MM.1S (cell line): ENCODE measurements around the gene RAMP3.

Source experiments
- DNase-seq: peaks from one replicate; pipeline ENCODE4 v3.0.0-alpha.2; 2015
- H2AFZ ChIP-seq: fragments of 300-600 bp; sonication (generic); 2 replicates; pipeline ENCODE4 v1.6.0; 2016; ENCODE audit warnings: antibody characterized with exemption, low read length
- H3F3A ChIP-seq: fragments of 300-600 bp; sonication (generic); 2 replicates; pipeline ENCODE4 v1.6.1; 2016; ENCODE audit warnings: mild to moderate bottlenecking, antibody characterized with exemption, low read length, moderate library complexity, mixed read lengths; ENCODE audit not compliant: insufficient read depth
- H3K27ac ChIP-seq: fragments of 300-600 bp; sonication (generic); 2 replicates; pipeline ENCODE4 v1.5.1; 2016; ENCODE audit warnings: mild to moderate bottlenecking, low read length
- H3K27me3 ChIP-seq: fragments of 300-600 bp; sonication (generic); replicated peaks from 2 replicates; pipeline ENCODE4 v1.6.0; 2016; ENCODE audit warnings: low read length; ENCODE audit not compliant: insufficient read depth
- H3K36me3 ChIP-seq: fragments of 300-600 bp; sonication (generic); replicated peaks from 2 replicates; pipeline ENCODE4 v1.6.1; 2016; ENCODE audit warnings: mild to moderate bottlenecking, low read length, mixed read lengths; ENCODE audit not compliant: insufficient read depth
- H3K4me1 ChIP-seq: fragments of 300-600 bp; sonication (generic); 2 replicates; pipeline ENCODE4 v1.6.1; 2016; ENCODE audit warnings: low read length, mixed read lengths
- H3K4me2 ChIP-seq: fragments of 300-600 bp; sonication (generic); 2 replicates; pipeline ENCODE4 v1.6.0; 2016; ENCODE audit warnings: low read depth, low read length
- H3K4me3 ChIP-seq: fragments of 300-600 bp; sonication (generic); 2 replicates; pipeline ENCODE4 v1.5.1; 2016; ENCODE audit warnings: low read length, mixed read lengths
- H3K79me2 ChIP-seq: fragments of 300-600 bp; sonication (generic); 2 replicates; pipeline ENCODE4 v1.6.1; 2016; ENCODE audit warnings: mixed run types, low read length, mixed read lengths
- H3K9ac ChIP-seq: fragments of 300-600 bp; sonication (generic); 2 replicates; pipeline ENCODE4 v1.6.1; 2016; ENCODE audit warnings: low read length, mixed read lengths
- H3K9me2 ChIP-seq: fragments of 300-600 bp; sonication (generic); replicated peaks from 2 replicates; pipeline ENCODE4 v1.6.1; 2016; ENCODE audit warnings: mild to moderate bottlenecking, low read length, mixed read lengths; ENCODE audit not compliant: insufficient read depth
- H3K9me3 ChIP-seq: fragments of 300-600 bp; sonication (generic); replicated peaks from 2 replicates; pipeline ENCODE4 v1.6.1; 2016; ENCODE audit warnings: mild to moderate bottlenecking, low read length, mixed read lengths; ENCODE audit not compliant: insufficient read depth
- H4K20me1 ChIP-seq: fragments of 300-600 bp; sonication (generic); 2 replicates; pipeline ENCODE4 v1.6.1; 2016; ENCODE audit warnings: mild to moderate bottlenecking, low read length, moderate library complexity, mixed read lengths; ENCODE audit not compliant: insufficient read depth
- EZH2 ChIP-seq: fragments of 300-600 bp; sonication (generic); optimal IDR thresholded peaks from 2 replicates; pipeline ENCODE3; 2017; ENCODE audit warnings: low read depth, mild to moderate bottlenecking, antibody characterized with exemption, low read length, mixed read lengths
- EZH2phosphoT487 ChIP-seq: fragments of 300-600 bp; sonication (generic); IDR thresholded peaks from 2 replicates; pipeline ENCODE4 v1.6.1; 2018; ENCODE audit warnings: antibody characterized with exemption, low read length
- TF ChIP-seq, protein P1 (sequence below): fragments of 300-600 bp; sonication (generic); IDR thresholded peaks from 2 replicates; pipeline ENCODE4 v1.5.1; 2016; ENCODE audit warnings: antibody characterized with exemption, low read length, mixed read lengths

The RAMP3 gene

GRCh38 chr7:45215601-45216062 is 58.0 kb downstream of the RAMP3 start:
- H4K20me1 ChIP-seq: no peaks in the 10 kb centered on the region
- H3F3A ChIP-seq: no peaks in the 10 kb centered on the region
- TF ChIP-seq EZH2phosphoT487: no peak
- TF ChIP-seq, protein P1, sequence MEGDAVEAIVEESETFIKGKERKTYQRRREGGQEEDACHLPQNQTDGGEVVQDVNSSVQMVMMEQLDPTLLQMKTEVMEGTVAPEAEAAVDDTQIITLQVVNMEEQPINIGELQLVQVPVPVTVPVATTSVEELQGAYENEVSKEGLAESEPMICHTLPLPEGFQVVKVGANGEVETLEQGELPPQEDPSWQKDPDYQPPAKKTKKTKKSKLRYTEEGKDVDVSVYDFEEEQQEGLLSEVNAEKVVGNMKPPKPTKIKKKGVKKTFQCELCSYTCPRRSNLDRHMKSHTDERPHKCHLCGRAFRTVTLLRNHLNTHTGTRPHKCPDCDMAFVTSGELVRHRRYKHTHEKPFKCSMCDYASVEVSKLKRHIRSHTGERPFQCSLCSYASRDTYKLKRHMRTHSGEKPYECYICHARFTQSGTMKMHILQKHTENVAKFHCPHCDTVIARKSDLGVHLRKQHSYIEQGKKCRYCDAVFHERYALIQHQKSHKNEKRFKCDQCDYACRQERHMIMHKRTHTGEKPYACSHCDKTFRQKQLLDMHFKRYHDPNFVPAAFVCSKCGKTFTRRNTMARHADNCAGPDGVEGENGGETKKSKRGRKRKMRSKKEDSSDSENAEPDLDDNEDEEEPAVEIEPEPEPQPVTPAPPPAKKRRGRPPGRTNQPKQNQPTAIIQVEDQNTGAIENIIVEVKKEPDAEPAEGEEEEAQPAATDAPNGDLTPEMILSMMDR: no peak
- no peak for TF ChIP-seq EZH2
- H3K4me1 ChIP-seq: no peaks in the 10 kb centered on the region
- no peak for DNase-seq
- H3K4me2 ChIP-seq: no peak overlapping the region
- H3K4me3 ChIP-seq: no peak overlapping the region
- H3K9me3 ChIP-seq: no peaks in the 10 kb centered on the region
- H2AFZ ChIP-seq: no peak overlapping the region
- no peaks in the 10 kb centered on the region for H3K79me2 ChIP-seq
- no peaks in the 10 kb centered on the region for H3K9me2 ChIP-seq
- H3K27ac ChIP-seq: no peak overlapping the region
- H3K36me3 ChIP-seq: no peaks in the 10 kb centered on the region
- H3K27me3 ChIP-seq: no peaks in the 10 kb centered on the region
- H3K9ac ChIP-seq: no peak overlapping the region

DNA sequence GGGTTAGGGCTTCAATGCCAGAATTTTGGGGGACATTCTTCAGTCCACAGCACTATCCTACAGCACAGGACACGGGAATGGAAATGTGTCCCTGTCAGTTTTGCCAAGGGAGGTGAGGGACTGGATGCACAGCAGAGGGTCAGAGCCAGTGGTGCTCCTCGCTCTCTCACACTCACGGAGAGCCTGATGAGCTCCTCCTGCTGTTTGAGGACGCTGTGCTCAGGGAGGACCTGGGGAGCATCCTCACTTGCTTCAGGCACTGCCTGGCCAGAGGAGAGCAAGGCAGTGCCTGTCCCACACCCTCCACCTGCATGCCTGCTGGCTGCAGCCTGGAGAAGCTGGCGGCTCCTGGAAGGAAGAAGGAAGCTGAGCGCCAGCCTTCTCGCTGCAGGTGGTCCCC is 58.6 kb downstream of the RAMP3 start:
- H3K4me3 ChIP-seq: no peak overlapping the region
- H3K9me3 ChIP-seq: no peaks in the 10 kb centered on the region
- H3K27me3 ChIP-seq: no peaks in the 10 kb centered on the region
- no peak for DNase-seq
- TF ChIP-seq EZH2 (no peak), EZH2phosphoT487 (no peak)
- TF ChIP-seq, protein P1: no peak
- no peaks in the 10 kb centered on the region for H3K9me2 ChIP-seq
- H4K20me1 ChIP-seq: no peaks in the 10 kb centered on the region
- H3K9ac ChIP-seq: no peak overlapping the region
- H3K27ac ChIP-seq: no peak overlapping the region
- H3F3A ChIP-seq: no peaks in the 10 kb centered on the region
- no peaks in the 10 kb centered on the region for H3K36me3 ChIP-seq
- H2AFZ ChIP-seq: no peak overlapping the region
- no peaks in the 10 kb centered on the region for H3K79me2 ChIP-seq
- H3K4me1 ChIP-seq: no peaks in the 10 kb centered on the region
- no peak overlapping the region for H3K4me2 ChIP-seq

DNA sequence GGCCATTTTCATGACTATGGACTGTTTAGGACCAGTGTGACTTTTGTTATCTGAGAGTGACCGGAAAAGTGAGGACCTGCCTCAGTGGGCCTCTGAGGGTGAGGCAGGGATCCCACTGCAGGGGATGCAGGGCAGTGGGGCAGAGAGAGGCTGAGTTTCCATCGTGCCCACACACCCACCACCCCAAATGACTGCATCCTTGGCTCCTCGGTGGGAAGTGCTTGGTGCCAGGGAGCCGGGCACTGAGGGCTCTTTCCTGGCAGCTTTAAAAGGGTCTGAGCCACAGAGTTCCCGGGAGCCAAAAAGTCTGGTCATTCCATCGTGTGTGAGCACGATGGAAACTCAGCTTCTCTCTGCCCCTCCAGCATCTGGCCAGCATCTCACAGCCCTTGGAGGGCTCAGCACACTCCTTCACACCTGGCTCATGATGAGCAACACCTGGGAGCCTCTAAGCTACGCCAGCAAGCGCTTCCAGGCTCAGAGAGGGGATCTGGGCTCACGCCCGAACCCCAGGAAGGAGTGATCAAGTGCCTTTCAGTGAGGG is 59.1 kb downstream of the RAMP3 start:
- TF ChIP-seq EZH2 (no peak), EZH2phosphoT487 (no peak)
- TF ChIP-seq, protein P1: no peak
- H3K4me2 ChIP-seq: no peak overlapping the region
- H2AFZ ChIP-seq: no peak overlapping the region
- H3K27me3 ChIP-seq: no peaks in the 10 kb centered on the region
- H3K4me1 ChIP-seq: no peaks in the 10 kb centered on the region
- H3K4me3 ChIP-seq: no peak overlapping the region
- H4K20me1 ChIP-seq: no peaks in the 10 kb centered on the region
- H3K9me2 ChIP-seq: no peaks in the 10 kb centered on the region
- no peaks in the 10 kb centered on the region for H3K36me3 ChIP-seq
- H3K9ac ChIP-seq: no peak overlapping the region
- H3K79me2 ChIP-seq: no peaks in the 10 kb centered on the region
- DNase-seq: no peak
- H3K27ac ChIP-seq: no peak overlapping the region
- H3K9me3 ChIP-seq: no peaks in the 10 kb centered on the region
- H3F3A ChIP-seq: no peaks in the 10 kb centered on the region
